ENCODE results near the gene PAMR1. TPM values are rescaled to one million over a fixed set of nuclear protein-coding genes. Genes with fewer than 3 reads are reported as not detected.

PAMR1 gene
- total RNA-seq, 4 donors from 2014 or later, result 4.2 to 17.3 (median 5.6) TPM

GRCh38 chr11:35390737-35391682, 134.4 kb downstream of the PAMR1 start:
- no peaks in the 10 kb centered on the region for H3K9me3 ChIP-seq
- WGBS, 2 donors (ENCODE audit: low coverage in 1 of 2), result 83 to 100% methylated on average over 2 to 10 of the region's 13 CpGs
- TF ChIP-seq POLR2A (IDR thresholded peaks at IDR 0.05), result no peak
- TF ChIP-seq EP300 (IDR thresholded peaks at IDR 0.05), result no peak
- TF ChIP-seq CTCF (IDR thresholded peaks at IDR 0.05), result no peak
- TF ChIP-seq POLR2AphosphoS5 (IDR thresholded peaks at IDR 0.05), result no peak
- no peak overlapping the region for H3K27ac ChIP-seq
- H3K4me3 ChIP-seq, result no peak overlapping the region
- no peak for ATAC-seq
- peaks cover 0 to 14% (median 4%) of the 10 kb centered on the region in 3 donors for H3K4me1 ChIP-seq
- H3K36me3 ChIP-seq, result no peaks in the 10 kb centered on the region
- no peaks in the 10 kb centered on the region for H3K27me3 ChIP-seq

GRCh38 chr11:35389897-35390465, 135.4 kb downstream of the PAMR1 start:
- Histone ChIP-seq H3K4me1 (peaks cover 0 to 14% (median 4%) of the 10 kb centered on the region in 3 donors), H3K27ac (no peak overlapping the region)
- WGBS, 2 donors (ENCODE audit: low coverage in 1 of 2), result 79 to 87% methylated on average over 5 to 6 of the region's 6 CpGs

GRCh38 chr11:35389112-35389511, 136.3 kb downstream of the PAMR1 start:
- TF ChIP-seq POLR2AphosphoS5 (IDR thresholded peaks at IDR 0.05) (no peak), EP300 (IDR thresholded peaks at IDR 0.05) (no peak), POLR2A (IDR thresholded peaks at IDR 0.05) (no peak), CTCF (IDR thresholded peaks at IDR 0.05) (no peak)
- no peak for ATAC-seq
- H3K27ac ChIP-seq, result no peak overlapping the region
- no peaks in the 10 kb centered on the region for H3K36me3 ChIP-seq
- peaks cover 0 to 14% (median 4%) of the 10 kb centered on the region in 3 donors for H3K4me1 ChIP-seq
- no peaks in the 10 kb centered on the region for H3K27me3 ChIP-seq
- WGBS, 2 donors (ENCODE audit: low coverage in 1 of 2), result 86 to 93% methylated on average over 1 of the region's 1 CpG
- no peaks in the 10 kb centered on the region for H3K9me3 ChIP-seq
- H3K4me3 ChIP-seq, result no peak overlapping the region

More at GRCh38 chr11:35389897-35390465, 135.4 kb downstream of the PAMR1 start:
- Histone ChIP-seq H3K27me3 (no peaks in the 10 kb centered on the region), H3K9me3 (no peaks in the 10 kb centered on the region), H3K36me3 (no peaks in the 10 kb centered on the region), H3K4me3 (no peak overlapping the region)
- TF ChIP-seq POLR2A (IDR thresholded peaks at IDR 0.05), result no peak
- no peak for ATAC-seq

- TF ChIP-seq POLR2AphosphoS5 (IDR thresholded peaks at IDR 0.05) (no peak), POLR2A (IDR thresholded peaks at IDR 0.05) (no peak), CTCF (IDR thresholded peaks at IDR 0.05) (no peak), EP300 (IDR thresholded peaks at IDR 0.05) (no peak)
- H3K4me3 ChIP-seq, result no peak overlapping the region
- H3K27me3 ChIP-seq, result no peaks in the 10 kb centered on the region
- H3K4me1 ChIP-seq, result peaks cover 0 to 14% (median 4%) of the 10 kb centered on the region in 3 donors
- ATAC-seq, result no peak
- H3K27ac ChIP-seq, result no peak overlapping the region
- WGBS, 2 donors (ENCODE audit: low coverage in 1 of 2), result 86 to 92% methylated on average over 4 to 5 of the region's 5 CpGs
- H3K36me3 ChIP-seq, result no peaks in the 10 kb centered on the region
- H3K9me3 ChIP-seq, result no peaks in the 10 kb centered on the region
Measured at GRCh38 chr11:35388061-35388460, 137.4 kb downstream of the PAMR1 start.

GRCh38 chr11:35387111-35387982, 138.1 kb downstream of the PAMR1 start:
- no peak overlapping the region for H3K27ac ChIP-seq
- no peaks in the 10 kb centered on the region for H3K36me3 ChIP-seq
- TF ChIP-seq POLR2AphosphoS5 (IDR thresholded peaks at IDR 0.05), result no peak
- no peak for TF ChIP-seq POLR2A (IDR thresholded peaks at IDR 0.05)
- TF ChIP-seq CTCF (IDR thresholded peaks at IDR 0.05), result peak in 1 of 4 experiments; percentile 63
- no peak for TF ChIP-seq EP300 (IDR thresholded peaks at IDR 0.05)
- no peaks in the 10 kb centered on the region for H3K27me3 ChIP-seq
- no peak overlapping the region for H3K4me3 ChIP-seq
- ATAC-seq, result no peak
- peaks cover 0 to 11% (median 4%) of the 10 kb centered on the region in 3 donors for H3K4me1 ChIP-seq
- H3K9me3 ChIP-seq, result no peaks in the 10 kb centered on the region
- WGBS, 2 donors (ENCODE audit: low coverage in 1 of 2), result 52 to 57% methylated on average over 3 to 4 of the region's 4 CpGs

Data from gastroesophageal sphincter (tissue), 4 donors.